Activated effector memory CD4-positive, alpha-beta T cell treated with Interleukin-2 at 50 U/mL for 16 hours (primary cell): Measurements from ENCODE around the gene LGALS14.
A peak's percentile ranks its signal among the peaks of the same experiment; 100 is the strongest.
"Not testable (repeated sequence)": the region's sequence is repeated elsewhere in the genome, so short reads cannot be mapped to it uniquely, and the experiment has no call there.

ENCODE experiments used
- DNase-seq: peaks from one replicate; pipeline ENCODE4 v3.0.0-alpha.2; 2020

LGALS14 gene

GRCh38 chr19:39704181-39705044 is at the start of gene LGALS14:
TSS of gene LGALS14 (plus strand) at chr19:39704481. CDS start at chr19:39704529, 48 bp downstream.
- no peak for DNase-seq

DNA sequence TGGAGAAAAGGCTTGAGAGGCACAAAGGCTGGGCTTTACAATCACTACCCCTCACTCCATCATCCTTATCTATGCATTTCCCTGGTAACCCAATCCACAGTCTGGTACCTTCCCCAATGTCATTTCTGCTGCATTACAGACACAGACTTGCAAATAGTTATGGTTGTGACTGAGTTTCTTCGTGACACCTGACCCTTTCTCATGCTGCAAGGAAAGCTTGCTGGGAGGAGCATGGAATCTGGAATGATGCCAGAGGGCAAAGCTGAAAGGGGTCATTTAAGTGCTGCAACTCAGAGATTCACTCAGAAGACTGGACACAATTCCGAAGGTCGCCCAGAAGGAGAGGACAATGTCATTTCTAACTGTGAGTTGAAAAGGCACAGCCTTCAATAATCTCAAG is 48.7 kb upstream of the LGALS14 start, which contains the start of gene LGALS16:
TSS of gene LGALS16 (plus strand) at position 301 of the 400 bp plus-strand sequence. CDS start at position 350, 49 bp downstream.
- DNase-seq, result no peak

DNA sequence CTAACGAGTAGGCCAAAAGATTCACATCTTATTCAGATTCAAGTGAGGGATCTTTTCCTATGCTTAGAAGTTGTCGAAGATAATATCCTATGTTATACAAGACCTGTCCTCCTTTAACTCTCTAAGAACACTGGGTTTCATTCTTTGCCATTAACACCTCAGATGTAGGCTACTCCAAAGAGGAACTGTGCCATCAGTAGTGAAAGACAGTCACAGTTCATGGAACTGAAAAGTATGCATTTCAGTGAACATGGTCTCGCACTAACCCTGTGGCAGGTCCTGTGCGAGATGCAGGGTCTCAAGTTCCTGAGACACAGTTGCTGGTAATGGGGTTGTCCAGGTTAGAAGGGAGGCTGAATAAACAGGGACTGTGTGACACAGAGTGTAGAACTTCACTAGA is 44.5 kb upstream of the LGALS14 start:
- no peak for DNase-seq

GRCh38 chr19:39660661-39661060 is 43.6 kb upstream of the LGALS14 start:
- DNase-seq, result no peak

DNA sequence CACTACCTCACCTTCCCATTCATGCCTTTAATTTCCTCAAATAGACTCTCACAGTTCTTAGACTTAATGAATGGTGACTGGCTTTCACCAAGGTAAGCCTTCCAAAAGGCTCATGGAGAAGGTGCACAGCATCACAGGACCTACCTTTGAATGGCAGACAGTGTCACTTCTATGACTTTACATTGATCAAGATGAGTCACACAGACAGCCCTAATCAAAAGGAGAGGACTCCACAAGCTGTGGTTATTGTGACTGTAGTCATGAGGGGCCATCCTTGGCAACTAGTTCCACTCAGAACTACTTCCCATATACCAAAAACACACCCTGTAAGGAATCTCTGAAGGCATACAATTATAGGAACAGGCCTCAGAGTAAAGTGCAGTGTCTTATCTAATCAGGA is 42.7 kb upstream of the LGALS14 start:
- DNase-seq, result no peak

- not testable (repeated sequence) for DNase-seq
Measured at GRCh38 chr19:39669860-39670259, 34.4 kb upstream of the LGALS14 start.

DNA sequence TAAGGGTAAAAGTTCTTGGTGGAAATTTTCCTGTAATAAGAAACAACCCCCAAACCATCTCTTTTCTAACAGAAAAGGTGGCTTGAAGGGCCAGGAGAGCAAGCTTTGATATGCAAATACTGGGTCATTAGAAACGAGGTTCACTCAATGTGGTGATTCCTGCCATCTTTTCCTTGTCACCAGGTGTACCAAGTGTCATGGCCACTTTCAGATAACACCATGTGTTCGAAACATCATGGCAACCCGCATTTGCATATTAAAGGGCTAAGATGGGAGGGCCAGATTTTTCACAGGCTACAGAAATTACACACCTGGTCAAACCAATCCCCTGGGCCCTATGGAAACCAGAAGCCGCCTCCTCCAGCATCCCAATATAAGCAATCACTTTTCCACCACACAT is 33.3 kb upstream of the LGALS14 start:
- DNase-seq, result no peak

DNA sequence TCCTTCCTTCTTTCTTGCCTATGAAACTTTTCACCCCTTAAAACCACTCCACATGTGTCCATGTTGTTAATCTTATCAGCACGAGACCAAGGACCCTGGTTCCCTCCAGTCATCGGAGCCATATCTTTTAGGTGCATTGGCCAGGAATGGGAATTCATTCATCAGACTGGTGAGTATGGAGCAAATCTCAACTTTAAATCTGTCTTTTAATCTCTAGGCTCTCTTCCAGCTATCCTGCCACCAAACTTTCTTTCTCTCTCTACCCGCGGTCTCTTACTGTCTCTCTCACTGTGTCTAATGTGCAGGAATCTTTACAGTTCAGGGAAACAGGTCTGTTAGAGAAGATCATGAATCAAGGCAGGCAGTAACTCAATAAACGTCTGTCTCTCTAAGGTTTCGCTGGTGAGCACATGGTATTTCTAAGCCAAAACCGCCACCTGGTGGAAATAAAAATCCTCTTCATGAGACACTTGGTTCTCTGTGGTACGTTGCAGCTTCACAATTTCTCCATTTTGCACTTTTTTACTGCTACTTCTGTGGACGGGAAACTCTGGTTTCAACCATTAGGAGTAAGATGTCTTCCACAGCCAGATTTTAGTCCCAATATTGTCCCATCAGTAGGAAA is 32.4 kb upstream of the LGALS14 start:
- peak; percentile 10 for DNase-seq

- DNase-seq, result no peak
Measured at GRCh38 chr19:39672473-39672872, 31.8 kb upstream of the LGALS14 start.

- not testable (repeated sequence) for DNase-seq
Measured at GRCh38 chr19:39673862-39674261, 30.4 kb upstream of the LGALS14 start.

DNA sequence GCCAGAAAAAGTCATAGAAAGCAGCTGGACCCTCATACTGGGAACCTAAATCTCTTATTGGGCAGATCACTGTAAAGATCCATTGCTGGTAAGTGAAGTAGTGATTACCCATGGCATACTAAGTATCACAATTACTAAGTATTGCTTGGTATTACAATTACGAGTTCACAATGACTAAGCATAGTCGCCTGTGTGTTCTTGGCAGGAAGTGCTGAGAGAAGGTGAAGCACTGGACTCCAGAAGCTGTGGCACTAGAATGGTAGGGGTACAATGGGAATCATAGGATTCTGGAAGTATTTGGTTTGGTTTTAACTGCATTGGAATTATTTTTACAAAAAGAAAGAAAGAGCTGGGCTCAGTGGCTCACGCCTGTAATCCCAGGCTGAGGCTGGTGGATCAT is 28.3 kb upstream of the LGALS14 start:
- no peak for DNase-seq

DNA sequence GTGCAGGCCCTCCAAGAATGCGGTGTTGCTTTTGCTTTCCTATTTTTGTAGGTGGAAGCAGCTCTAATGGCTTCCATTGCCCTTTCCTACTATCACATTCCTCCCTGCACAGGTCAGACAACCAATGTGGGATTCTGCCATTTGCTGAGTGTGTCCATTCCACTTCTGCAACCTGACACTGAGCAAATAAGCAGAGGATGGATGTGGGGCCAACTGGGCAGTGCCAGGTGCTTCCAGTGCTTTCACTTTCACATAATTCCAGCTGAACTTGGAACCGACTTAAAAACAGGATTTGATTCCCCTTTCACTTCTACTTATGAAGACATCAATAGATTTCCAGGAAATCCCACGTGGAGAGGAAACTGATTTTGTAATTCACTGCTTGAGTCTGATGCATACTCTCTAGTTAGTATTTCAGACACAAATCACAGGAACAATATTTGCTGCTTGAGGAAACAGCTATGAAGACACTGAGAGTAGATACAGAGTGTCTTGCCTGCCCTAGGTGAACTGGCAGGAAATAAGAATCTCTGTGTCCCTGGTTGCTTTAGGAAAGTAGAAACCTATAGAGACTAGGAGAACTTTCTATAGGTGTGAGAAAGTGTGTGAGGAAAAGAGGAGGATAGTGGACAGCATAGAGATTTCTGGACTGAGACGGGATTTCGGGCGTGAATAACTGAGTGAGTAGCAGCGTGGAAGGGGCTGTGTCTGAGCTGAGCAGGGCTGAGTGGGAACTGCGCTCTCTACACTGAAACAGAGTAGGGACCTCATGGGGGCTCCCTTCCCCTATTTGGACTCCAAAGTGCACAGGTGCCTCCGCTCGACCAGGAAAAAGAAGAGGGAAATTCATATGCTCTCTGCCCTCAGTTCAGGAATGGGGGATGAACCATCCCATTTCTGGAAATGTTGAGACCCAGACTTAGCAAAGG is 26.1 kb upstream of the LGALS14 start:
- no peak for DNase-seq

DNA sequence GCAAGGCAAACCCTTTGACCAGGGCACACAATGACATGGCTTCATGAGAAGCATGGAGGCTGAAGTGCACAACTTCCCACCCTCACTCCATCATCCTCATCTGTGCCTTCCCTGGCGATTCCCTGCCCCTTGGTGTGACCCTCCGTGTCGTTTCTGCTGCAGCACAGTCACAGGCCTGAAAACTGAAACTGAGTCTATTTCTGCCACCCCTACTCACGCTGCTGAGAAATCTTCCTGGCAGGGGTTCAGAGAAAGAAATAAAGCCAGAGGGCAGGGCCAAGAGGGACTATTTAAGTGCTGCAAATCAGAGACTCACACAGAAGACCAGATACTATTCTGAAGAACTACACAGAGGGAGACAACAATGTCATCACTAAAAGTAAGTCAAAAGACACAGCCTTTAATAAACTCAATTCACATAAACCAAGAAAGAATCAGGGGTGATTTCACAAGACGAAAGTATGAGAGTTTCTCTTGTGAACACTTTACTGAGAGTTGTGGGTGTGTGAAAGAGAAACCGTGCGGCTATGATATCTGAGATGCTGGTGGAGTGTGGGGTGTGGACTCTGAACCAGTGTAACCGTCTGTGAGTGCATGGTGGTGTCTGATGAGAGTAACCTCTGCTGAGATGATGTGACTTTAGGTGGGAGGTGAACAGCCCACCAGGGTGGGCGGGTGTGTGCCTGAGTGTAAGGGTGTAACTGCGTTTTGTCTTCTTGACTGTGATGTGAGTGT is 25.1 kb upstream of the LGALS14 start:
- DNase-seq, result no peak

GRCh38 chr19:39679791-39680168 is 24.5 kb upstream of the LGALS14 start:
- no peak for DNase-seq

DNA sequence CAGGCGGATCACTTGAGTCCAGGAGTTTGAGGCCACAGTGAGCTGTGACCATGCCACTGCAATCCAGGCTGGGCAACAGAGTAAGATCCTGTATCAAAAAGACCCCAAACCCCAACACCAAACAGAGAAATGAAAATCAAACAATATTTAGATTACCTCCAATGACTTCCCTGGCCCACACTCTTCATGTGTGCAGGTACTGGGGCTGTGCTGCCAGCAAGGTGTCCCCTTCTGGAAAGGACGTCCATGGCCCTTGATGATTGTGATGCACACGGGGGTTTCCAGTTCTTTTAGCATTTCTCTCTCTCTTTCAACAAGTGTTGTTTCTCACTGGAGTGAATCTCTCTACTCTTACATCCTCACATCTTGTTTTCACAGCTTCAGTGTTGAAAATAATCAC is 23.7 kb upstream of the LGALS14 start:
- DNase-seq, result no peak

- DNase-seq, result no peak
Measured at GRCh38 chr19:39681416-39681815, 22.9 kb upstream of the LGALS14 start.

DNA sequence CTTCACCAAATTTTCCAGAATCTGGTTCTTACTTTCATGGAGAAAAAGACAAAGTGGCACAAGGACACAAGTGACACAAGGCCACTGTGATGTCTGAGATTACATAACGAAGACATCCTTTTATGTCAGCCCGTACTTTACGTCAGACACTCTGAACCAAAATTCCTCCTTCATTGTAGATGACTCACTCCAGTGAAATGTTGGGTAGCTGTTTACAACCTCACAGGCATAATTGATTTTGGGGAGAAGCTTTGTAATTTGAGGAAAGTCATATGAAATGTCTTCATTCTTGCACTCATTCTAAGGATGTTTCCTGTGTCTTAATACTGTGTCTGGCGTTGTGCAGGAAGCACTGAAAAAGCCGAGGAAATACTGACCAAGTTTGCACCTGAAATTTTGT is 20.0 kb upstream of the LGALS14 start:
- DNase-seq, result no peak

GRCh38 chr19:39686739-39687138 is 17.5 kb upstream of the LGALS14 start:
- DNase-seq, result no peak

- not testable (repeated sequence) for DNase-seq
Measured at GRCh38 chr19:39688637-39689036, 15.6 kb upstream of the LGALS14 start.

GRCh38 chr19:39692166-39692565 is 12.1 kb upstream of the LGALS14 start:
- no peak for DNase-seq

DNA sequence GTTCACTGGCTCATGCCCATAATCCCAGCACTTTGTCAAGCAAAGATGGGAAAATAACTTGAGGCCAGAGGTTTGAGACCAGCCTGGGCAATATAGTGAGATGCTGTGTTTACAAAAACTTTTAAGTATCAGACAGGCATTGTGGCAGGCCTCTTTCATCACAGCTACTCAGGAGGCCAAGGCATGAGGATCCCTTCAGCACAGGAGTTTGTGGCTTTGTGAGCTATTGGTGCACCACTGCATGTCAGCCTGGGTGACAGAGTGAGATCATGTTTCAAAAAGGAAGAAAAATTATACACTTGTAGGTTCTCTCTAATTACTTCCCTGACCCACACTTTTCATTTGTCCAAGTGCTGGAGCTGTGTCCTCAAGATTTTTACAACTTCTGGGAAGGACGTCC is 11.5 kb upstream of the LGALS14 start:
- DNase-seq, result no peak

GRCh38 chr19:39695759-39696158 is 8.5 kb upstream of the LGALS14 start:
- no peak for DNase-seq

GRCh38 chr19:39696387-39696786 is 7.9 kb upstream of the LGALS14 start:
- DNase-seq, result no peak
